ES-I3 (cell line): ENCODE measurements around the gene NEK1.
"Not testable (repeated sequence)": the region's sequence is repeated elsewhere in the genome, so short reads cannot be mapped to it uniquely, and the experiment has no call there.

Source experiments
- H3K36me3 ChIP-seq: 2 replicates; pipeline ENCODE4 v1.6.1; 2013; ENCODE audit warnings: mild to moderate bottlenecking, low read length, control low read depth, moderate library complexity; ENCODE audit not compliant: insufficient read depth
- H3K4me1 ChIP-seq: 2 replicates; pipeline ENCODE4 v1.6.1; 2013; ENCODE audit warnings: mild to moderate bottlenecking, control low read depth, low read length; ENCODE audit not compliant: insufficient read depth
- H3K9ac ChIP-seq: 2 replicates; pipeline ENCODE4 v1.6.1; 2013; ENCODE audit warnings: low read depth, mild to moderate bottlenecking, low read length, moderate library complexity
- H3K9me3 ChIP-seq: 2 replicates; pipeline ENCODE4 v1.6.1; 2013; ENCODE audit warnings: mild to moderate bottlenecking, low read length, moderate library complexity; ENCODE audit not compliant: control insufficient read depth, insufficient read depth

The NEK1 gene

DNA sequence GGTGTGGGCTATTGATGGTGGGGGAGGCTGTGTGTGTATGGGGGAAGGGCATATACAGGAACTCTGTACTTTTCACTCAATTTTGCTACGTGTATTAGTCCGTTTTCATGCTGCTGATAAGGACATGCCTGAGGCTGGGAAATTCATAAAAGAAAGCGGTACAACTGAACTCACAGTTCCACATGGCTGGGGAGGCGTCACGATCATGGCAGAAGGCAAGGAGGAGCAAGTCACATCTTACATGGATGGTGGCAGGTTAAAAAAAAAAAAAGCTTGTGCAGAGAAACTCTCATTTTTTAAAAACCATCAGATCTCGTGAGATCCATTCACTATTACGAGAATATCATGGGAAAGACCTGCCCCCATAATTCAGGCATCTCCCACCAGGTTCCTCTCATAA is 152.3 kb downstream of the NEK1 start:
- H3K4me1 ChIP-seq: no peaks in the 10 kb centered on the region
- H3K36me3 ChIP-seq: no peaks in the 10 kb centered on the region
- H3K9ac ChIP-seq: no peak overlapping the region
- H3K9me3 ChIP-seq: no peaks in the 10 kb centered on the region

DNA sequence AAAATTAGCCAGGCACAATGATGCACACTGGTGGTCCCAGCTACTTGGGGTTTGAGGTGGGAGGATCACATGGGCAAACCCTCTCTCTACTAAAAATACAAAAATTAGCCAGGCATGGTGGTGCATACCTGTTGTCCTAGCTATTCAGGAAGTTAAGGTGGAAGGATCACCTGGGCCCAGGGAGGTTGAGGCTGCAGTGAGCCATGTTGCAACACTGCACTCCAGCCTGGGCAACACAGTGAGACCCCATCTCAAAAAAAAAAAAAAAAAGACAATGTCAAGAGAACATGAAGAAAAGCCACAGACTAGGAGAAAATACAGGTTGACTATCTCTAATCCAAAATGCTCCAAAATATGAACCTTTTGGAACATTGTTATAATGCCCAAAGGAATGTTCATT is 153.8 kb downstream of the NEK1 start:
- Histone ChIP-seq H3K4me1 (no peaks in the 10 kb centered on the region), H3K36me3 (no peaks in the 10 kb centered on the region), H3K9ac (no peak overlapping the region), H3K9me3 (no peaks in the 10 kb centered on the region)

DNA sequence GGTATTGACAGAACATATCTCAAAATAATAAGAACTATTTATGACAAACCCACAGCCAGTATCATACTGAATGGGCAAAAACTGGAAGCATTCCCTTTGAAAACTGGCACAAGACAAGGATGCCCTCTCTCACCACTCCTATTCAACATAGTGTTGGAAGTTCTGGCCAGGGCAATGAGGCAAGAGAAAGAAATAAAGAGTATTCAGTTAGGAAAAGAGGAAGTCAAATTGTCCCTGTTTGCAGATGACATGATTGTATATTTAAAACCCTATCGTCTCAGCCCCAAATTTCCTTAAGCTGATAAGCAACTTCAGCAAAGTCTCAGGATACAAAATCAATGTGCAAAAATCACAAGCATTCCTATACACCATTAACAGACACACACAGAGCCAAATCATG is 159.7 kb downstream of the NEK1 start:
- H3K9ac ChIP-seq, H3K4me1 ChIP-seq, H3K36me3 ChIP-seq, H3K9me3 ChIP-seq: not testable (repeated sequence)

DNA sequence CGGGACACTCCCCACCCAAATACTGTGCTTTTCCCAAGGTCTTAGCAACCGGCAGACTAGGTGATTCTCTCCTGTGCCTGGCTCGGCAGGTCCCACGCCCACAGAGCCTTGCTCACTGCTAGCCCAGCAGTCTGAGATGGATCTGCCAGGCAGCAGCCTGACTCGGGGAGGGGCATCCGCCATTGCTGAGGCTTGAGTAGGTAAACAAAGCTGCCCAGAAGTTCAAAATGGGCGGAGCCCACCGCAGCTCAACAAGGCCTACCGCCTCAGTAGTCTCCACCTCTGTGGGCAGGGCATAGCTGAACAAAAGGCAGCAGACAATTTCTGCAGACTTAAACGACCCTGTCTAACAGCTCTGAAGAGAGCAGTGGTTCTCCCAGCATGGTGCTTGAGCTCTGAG is 163.4 kb downstream of the NEK1 start:
- not testable (repeated sequence) for H3K4me1 ChIP-seq, H3K9me3 ChIP-seq, H3K36me3 ChIP-seq, H3K9ac ChIP-seq

DNA sequence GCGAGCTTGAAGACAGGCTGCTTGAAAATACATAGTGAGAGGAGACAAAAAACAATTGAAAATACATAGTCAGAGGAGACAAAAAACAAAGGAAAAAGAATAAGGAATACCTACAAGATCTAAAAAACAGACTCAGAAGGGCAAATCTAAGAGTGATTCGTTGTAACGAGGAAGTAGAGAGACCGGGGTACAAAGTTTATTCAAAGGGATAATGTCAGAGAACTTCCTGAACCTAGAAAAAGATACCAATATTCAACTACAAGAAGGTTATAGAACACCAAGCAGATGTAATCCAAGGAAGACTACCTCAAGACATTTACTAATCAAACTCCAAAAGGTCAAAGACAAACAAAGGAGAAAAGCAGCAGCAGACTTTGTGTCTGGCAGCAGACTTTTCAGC is 165.6 kb downstream of the NEK1 start:
- Histone ChIP-seq H3K9ac (no peak overlapping the region), H3K36me3 (no peaks in the 10 kb centered on the region), H3K4me1 (no peaks in the 10 kb centered on the region), H3K9me3 (peaks cover 6% of the 10 kb centered on the region; the same call in 1 of the 2 replicates)

DNA sequence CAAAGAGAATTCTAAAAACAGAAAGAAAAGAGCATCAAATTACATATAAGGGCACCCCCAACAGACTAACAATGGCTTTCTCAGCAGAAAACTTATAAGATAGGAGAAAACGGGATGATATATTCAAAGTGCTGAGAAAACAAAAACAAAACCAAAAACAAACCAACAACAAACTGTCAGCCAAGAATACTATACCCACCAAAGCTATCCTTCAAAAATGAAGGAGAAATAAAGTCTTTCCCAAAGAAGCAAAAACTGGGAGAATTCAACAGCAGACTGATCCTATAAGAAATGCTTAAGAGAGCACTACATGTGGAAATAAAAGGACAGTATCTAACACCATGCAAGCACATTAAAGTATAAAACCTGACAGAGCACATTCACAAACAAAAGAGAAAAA is 168.6 kb downstream of the NEK1 start:
- peaks cover 6% of the 10 kb centered on the region; the same call in 1 of the 2 replicates for H3K9me3 ChIP-seq
- no peaks in the 10 kb centered on the region for H3K4me1 ChIP-seq
- H3K9ac ChIP-seq: no peak overlapping the region
- no peaks in the 10 kb centered on the region for H3K36me3 ChIP-seq

DNA sequence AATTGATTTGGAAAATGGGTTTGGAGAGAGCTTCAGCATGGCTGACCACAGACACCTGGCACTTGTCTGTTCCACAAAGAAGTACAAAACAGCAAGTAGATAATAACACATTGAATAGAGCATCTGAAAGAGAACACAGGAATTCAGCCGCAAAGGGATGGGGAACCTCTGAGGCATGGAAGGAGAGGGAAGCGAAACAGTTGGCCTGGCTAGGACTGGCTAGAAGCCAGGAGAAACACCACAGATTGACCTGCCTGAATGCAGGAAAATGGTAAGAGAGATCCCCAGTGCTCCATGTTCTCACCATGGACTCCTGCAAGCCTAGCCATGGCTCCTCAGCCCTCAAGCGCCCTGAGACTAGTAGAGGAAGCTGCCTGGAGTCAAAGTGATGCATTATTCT is 171.9 kb downstream of the NEK1 start:
- H3K36me3 ChIP-seq: no peaks in the 10 kb centered on the region
- H3K9ac ChIP-seq: no peak overlapping the region
- peaks cover 6% of the 10 kb centered on the region; the same call in 1 of the 2 replicates for H3K9me3 ChIP-seq
- no peaks in the 10 kb centered on the region for H3K4me1 ChIP-seq

DNA sequence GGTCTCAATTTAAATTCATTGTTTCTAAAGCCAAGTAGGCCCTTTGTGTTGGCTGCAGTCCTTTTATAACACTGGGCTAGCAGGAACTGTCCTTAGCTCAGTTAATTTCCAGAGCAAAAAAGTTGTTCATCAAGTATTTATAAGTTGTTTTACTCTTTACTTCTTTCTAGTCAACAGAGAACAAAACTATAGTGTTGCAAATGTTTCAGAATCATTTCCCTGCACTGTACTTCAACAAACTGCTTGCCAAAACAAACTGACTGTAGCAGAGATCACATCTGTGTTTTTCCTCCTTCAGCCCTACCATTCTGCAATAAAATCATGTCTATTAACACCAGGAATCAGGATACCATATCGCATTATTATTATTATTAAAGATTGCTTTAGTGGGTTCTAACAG is 173.1 kb downstream of the NEK1 start:
- Histone ChIP-seq H3K36me3 (no peaks in the 10 kb centered on the region), H3K9ac (no peak overlapping the region), H3K9me3 (peaks cover 6% of the 10 kb centered on the region; the same call in 1 of the 2 replicates), H3K4me1 (no peaks in the 10 kb centered on the region)

DNA sequence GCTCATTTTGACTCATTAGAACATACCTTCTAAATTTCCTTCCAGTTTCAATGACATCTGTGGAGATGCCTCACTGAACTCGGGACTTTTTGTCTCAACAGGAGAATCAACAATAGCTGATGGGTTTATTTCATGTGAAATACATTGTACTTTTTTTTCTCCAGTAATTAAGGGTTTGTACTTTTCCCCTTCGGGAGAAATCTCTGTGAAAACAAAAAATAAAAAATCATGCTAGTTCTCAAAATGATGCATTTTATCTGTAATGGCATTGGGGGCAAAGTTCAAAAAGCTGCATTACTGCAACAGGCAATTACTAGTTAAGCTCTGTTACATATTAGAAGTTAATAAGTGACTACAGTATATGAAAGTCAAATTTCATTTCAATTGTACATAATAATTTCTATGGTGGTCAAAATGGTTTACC is 174.3 kb downstream of the NEK1 start:
- Histone ChIP-seq H3K9me3 (no peaks in the 10 kb centered on the region), H3K4me1 (no peaks in the 10 kb centered on the region), H3K9ac (no peak overlapping the region), H3K36me3 (no peaks in the 10 kb centered on the region)

DNA sequence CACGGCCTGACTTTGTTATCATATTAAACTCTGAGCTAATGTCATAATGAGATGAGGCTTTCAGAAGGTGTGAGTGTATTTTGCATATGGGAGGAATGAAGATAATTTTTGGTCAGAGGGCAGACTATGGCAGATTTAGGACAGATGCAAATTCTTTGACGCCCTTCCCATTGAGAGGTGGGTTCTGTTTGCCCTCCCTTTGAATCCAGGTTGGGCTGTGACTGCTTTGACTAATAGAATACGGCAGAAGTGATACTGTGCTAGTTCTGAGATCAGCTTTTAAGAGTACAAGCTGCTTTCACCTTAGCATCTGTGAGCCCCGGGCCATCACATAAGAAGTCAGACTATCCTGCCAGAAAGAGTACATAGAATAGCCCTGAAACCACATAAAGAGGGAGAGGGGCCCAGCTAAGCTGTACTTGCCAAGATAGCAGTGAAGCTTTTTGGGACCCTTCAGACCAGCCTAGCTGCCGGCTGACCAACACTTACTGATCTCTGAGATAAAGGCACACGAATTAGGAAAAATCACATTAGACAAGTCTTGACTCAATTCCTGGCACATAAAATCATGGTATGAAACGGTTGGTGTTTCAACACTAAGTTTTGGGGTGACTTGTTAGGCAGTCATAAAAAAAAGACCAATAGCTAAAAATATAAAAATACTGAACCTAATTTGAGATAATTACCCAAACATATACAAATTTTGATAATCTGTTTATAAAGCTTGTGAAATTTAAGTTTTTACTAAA is 174.9 kb downstream of the NEK1 start:
- Histone ChIP-seq H3K4me1 (no peaks in the 10 kb centered on the region), H3K9ac (no peak overlapping the region), H3K36me3 (no peaks in the 10 kb centered on the region), H3K9me3 (no peaks in the 10 kb centered on the region)

DNA sequence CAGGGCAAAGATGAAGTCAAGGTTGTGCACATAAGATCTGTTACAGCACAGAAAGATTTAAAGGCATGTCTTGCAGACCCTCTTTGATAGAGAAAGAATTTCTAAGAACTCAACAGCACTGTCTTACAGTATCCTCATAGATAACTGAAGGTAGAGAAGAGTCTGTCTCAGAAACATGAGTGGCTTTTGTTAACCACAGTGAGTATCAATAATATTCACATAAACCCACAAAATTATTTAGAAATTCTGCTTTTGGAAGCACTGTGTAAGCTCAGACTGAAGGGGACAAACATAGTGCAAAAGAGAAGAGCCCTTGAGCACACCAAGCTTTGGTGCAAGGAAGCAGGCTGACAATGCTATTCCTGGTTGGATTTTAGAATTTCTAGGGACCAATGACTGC is 175.6 kb downstream of the NEK1 start:
- H3K9me3 ChIP-seq: no peaks in the 10 kb centered on the region
- H3K9ac ChIP-seq: no peak overlapping the region
- no peaks in the 10 kb centered on the region for H3K36me3 ChIP-seq
- H3K4me1 ChIP-seq: no peaks in the 10 kb centered on the region

DNA sequence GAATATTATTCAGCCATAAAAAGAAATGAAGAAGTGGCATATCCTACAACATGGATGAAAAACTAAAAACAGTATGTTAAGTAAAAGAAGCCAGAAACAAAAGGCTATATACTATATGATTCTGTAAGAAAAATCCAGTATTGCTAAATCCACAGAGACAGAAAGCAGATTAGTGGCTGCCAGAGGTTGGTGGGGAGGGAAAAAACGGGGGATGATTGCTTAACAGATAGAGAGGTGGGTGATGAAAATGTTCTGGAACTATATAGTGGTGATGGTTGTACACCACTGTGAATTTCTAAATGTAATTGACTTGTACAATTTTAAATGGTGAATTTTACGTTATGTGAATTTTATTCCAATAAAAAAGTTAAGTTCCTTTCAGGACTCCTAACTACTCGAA is 184.0 kb downstream of the NEK1 start:
- Histone ChIP-seq H3K9me3 (no peaks in the 10 kb centered on the region), H3K36me3 (no peaks in the 10 kb centered on the region), H3K9ac (no peak overlapping the region), H3K4me1 (no peaks in the 10 kb centered on the region)

DNA sequence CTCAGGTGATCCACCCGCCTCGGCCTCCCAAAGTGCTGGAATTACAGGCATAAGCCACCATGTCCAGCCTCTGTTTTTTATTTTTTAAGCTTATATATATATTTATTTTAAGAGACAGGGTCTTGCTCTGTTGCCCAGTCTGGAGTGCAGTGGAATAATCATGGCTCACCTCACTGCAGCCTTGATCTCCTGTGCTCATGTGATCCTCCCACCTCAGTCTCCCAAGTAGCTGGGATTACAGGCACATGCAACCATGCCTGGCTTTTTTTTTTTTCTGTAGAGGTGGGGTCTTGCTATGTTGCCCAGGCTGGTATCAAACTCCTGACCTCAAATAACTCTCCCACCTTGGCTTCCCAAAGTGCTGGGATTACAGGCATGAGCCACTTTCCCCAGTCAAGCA is 184.7 kb downstream of the NEK1 start:
- not testable (repeated sequence) for H3K4me1 ChIP-seq, H3K9me3 ChIP-seq, H3K36me3 ChIP-seq, H3K9ac ChIP-seq

DNA sequence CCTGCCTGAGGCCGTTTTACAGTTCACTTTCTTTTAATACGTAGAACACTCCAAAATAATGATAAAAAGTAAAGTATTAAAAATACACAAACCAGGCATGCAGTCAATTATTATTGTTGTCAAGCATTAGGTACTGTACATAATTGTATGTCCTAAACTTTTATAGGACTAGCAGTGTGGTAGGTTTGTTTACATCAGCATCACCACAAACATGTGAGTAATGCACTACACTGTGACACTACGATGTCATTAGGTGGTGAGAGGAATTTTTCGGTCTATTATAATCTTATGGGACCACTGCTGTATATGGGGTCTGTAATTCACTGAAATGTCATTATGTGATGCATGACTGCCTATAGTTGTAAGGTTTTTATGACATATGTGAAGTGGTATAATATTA is 192.1 kb downstream of the NEK1 start:
- Histone ChIP-seq H3K36me3 (no peaks in the 10 kb centered on the region), H3K4me1 (0 out of 2 replicates have a peak, but pooled peaks cover 7% of the 10 kb centered on the region), H3K9me3 (no peaks in the 10 kb centered on the region), H3K9ac (no peak overlapping the region)

DNA sequence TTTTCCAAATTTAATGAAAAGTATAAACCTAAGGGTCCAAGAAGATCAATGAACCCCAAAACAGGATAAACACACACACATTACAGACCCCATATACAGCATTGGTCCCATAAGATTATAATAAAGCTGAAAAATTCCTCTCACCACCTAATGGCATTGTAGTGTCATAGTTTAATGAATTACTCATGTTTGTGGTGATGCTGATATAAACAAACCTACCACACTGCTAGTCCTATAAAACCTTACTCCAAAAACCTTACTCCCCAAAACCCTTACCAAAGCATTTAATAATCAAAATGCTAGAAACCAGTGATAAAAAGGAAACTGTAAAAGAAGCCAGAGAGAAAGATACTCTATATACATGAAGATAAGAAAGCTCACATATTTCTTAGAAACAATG is 193.5 kb downstream of the NEK1 start:
- H3K9me3 ChIP-seq: no peaks in the 10 kb centered on the region
- H3K4me1 ChIP-seq: 0 out of 2 replicates have a peak, but pooled peaks cover 7% of the 10 kb centered on the region
- no peak overlapping the region for H3K9ac ChIP-seq
- H3K36me3 ChIP-seq: no peaks in the 10 kb centered on the region
